Astrocyte of the cerebellum (primary cell): ENCODE results near the gene AMIGO2.
"Not testable (repeated sequence)": the region's sequence is repeated elsewhere in the genome, so short reads cannot be mapped to it uniquely, and the experiment has no call there.

Experiments used
- DNase-seq: peaks from one replicate; pipeline ENCODE4 v3.0.0-alpha.2; 2011; ENCODE audit warnings: low read depth
- H3K4me3 ChIP-seq: 2 replicates; pipeline ENCODE4 v1.5.1; 2011; ENCODE audit warnings: mild to moderate bottlenecking, low read depth, low read length, moderate library complexity
- CTCF ChIP-seq: IDR thresholded peaks from 2 replicates; pipeline ENCODE4 v1.5.1; 2012; ENCODE audit warnings: low read length, low read depth, moderate library complexity, mild to moderate bottlenecking; ENCODE audit errors: missing control alignments
- in situ Hi-C: cut with HindIII; loops from 2 replicates; pipeline ENCODE4 v1.10.0; 2017; ENCODE audit warnings: low sequenced_read_pairs

Gene AMIGO2

GRCh38 chr12:47067771-47068431 lies 11.9 kb downstream of the AMIGO2 start:
- in situ Hi-C loops, result no loop called here
- DNase-seq, result no peak
- no peak overlapping the region for H3K4me3 ChIP-seq
- TF ChIP-seq CTCF, result no peak

- in situ Hi-C loops, result no loop called here
- TF ChIP-seq CTCF, result no peak
- no peak overlapping the region for H3K4me3 ChIP-seq
- DNase-seq, result no peak
These were observed 12.6 kb downstream of the AMIGO2 start for GRCh38 chr12:47067176-47067575.

- no peak for DNase-seq
- no peak overlapping the region for H3K4me3 ChIP-seq
- in situ Hi-C loops, result no loop called here
- TF ChIP-seq CTCF, result no peak
These were observed 13.3 kb downstream of the AMIGO2 start for GRCh38 chr12:47066278-47067025.

GRCh38 chr12:47065546-47065945 lies 14.2 kb downstream of the AMIGO2 start:
- TF ChIP-seq CTCF, result no peak
- in situ Hi-C loops, result no loop called here
- no peak overlapping the region for H3K4me3 ChIP-seq
- no peak for DNase-seq

- DNase-seq, H3K4me3 ChIP-seq, in situ Hi-C loops: not testable (repeated sequence)
These were observed 21.1 kb downstream of the AMIGO2 start for GRCh38 chr12:47058640-47059039.

- H3K4me3 ChIP-seq, in situ Hi-C loops, DNase-seq: not testable (repeated sequence)
These were observed 22.8 kb downstream of the AMIGO2 start for GRCh38 chr12:47056944-47057343.

GRCh38 chr12:47055856-47056255 lies 23.9 kb downstream of the AMIGO2 start:
- H3K4me3 ChIP-seq, in situ Hi-C loops, DNase-seq: not testable (repeated sequence)

- no peak overlapping the region for H3K4me3 ChIP-seq
- DNase-seq, result no peak
- in situ Hi-C loops, result no loop called here
- TF ChIP-seq CTCF, result no peak
These were observed 25.1 kb downstream of the AMIGO2 start for GRCh38 chr12:47054659-47055058.
